KMS-11 (cell line): ENCODE results near the gene SUPT3H.
A peak's percentile ranks its signal among the peaks of the same experiment; 100 is the strongest.

ENCODE experiments used
- H2AFZ ChIP-seq: fragments of 200-600 bp; sonication (generic); 2 replicates; pipeline ENCODE4 v1.6.1; 2016; ENCODE audit warnings: antibody characterized with exemption, mixed run types, low read depth
- H3K27ac ChIP-seq: fragments of 200-600 bp; sonication (generic); 2 replicates; pipeline ENCODE4 v1.6.1; 2016; ENCODE audit warnings: mild to moderate bottlenecking, mixed run types
- H3K27me3 ChIP-seq: fragments of 200-600 bp; sonication (generic); 2 replicates; pipeline ENCODE4 v1.6.1; 2017; ENCODE audit warnings: mild to moderate bottlenecking, low read depth, mixed run types, moderate library complexity; ENCODE audit not compliant: insufficient read depth
- H3K36me3 ChIP-seq: fragments of 200-600 bp; sonication (generic); 2 replicates; pipeline ENCODE4 v1.6.1; 2017; ENCODE audit warnings: mild to moderate bottlenecking, mixed run types; ENCODE audit not compliant: insufficient read depth
- H3K4me1 ChIP-seq: fragments of 200-600 bp; sonication (generic); 2 replicates; pipeline ENCODE4 v1.6.1; 2016; ENCODE audit warnings: mild to moderate bottlenecking, low read depth, mixed run types; ENCODE audit not compliant: poor library complexity, severe bottlenecking
- H3K4me2 ChIP-seq: fragments of 200-600 bp; sonication (generic); 2 replicates; pipeline ENCODE4 v1.7.0; 2016; ENCODE audit warnings: mild to moderate bottlenecking, mixed run types
- H3K4me3 ChIP-seq: fragments of 200-600 bp; sonication (generic); IDR thresholded peaks from 2 replicates; pipeline ENCODE4 v1.6.1; 2017; ENCODE audit warnings: low read depth, low read length, mixed read lengths; ENCODE audit not compliant: insufficient read depth
- H3K79me2 ChIP-seq: fragments of 200-600 bp; sonication (generic); 2 replicates; pipeline ENCODE4 v1.6.1; 2016; ENCODE audit warnings: low read depth, mixed run types; ENCODE audit not compliant: insufficient read depth
- H3K9ac ChIP-seq: fragments of 200-600 bp; sonication (generic); 2 replicates; pipeline ENCODE4 v1.6.1; 2016; ENCODE audit warnings: mild to moderate bottlenecking, mixed run types
- H4K20me1 ChIP-seq: fragments of 200-600 bp; sonication (generic); 2 replicates; pipeline ENCODE4 v1.6.1; 2016; ENCODE audit warnings: mild to moderate bottlenecking, mixed run types; ENCODE audit not compliant: insufficient read depth
- TF ChIP-seq, protein P1 (sequence below): fragments of 200-600 bp; sonication (generic); conservative IDR thresholded peaks from 2 replicates; pipeline ENCODE4 v1.6.1; 2017; ENCODE audit warnings: low read depth, mild to moderate bottlenecking, antibody characterized with exemption, low read length, moderate library complexity, mixed read lengths

SUPT3H gene

DNA sequence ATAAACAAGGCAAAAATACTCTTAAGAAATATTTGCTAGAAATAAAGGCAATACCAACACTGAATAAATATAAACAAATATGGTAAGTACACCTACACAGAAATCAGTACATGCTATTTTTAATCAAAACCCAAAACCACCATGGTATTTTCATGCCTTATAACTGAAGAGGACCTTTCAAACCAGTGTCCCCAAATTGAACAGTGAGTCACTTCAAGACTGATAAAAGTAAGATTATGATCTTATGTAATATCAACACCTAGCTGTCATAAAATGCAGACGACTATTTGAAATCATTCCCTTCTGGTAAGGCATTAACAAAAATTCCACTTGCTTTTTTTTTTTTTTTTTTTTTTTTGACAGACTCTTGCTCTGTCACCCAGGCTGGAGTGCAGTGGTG, 206.4 kb downstream of the SUPT3H start:
- H4K20me1 ChIP-seq, result no peaks in the 10 kb centered on the region
- H2AFZ ChIP-seq, result no peak overlapping the region
- H3K4me1 ChIP-seq, result peaks cover 79% of the 10 kb centered on the region
- no peak overlapping the region for H3K9ac ChIP-seq
- no peak overlapping the region for H3K4me3 ChIP-seq
- H3K4me2 ChIP-seq, result peak overlapping the region; percentile 45
- peak overlapping the region; percentile 12 for H3K27ac ChIP-seq
- no peaks in the 10 kb centered on the region for H3K79me2 ChIP-seq
- no peaks in the 10 kb centered on the region for H3K36me3 ChIP-seq
- TF ChIP-seq, protein P1, sequence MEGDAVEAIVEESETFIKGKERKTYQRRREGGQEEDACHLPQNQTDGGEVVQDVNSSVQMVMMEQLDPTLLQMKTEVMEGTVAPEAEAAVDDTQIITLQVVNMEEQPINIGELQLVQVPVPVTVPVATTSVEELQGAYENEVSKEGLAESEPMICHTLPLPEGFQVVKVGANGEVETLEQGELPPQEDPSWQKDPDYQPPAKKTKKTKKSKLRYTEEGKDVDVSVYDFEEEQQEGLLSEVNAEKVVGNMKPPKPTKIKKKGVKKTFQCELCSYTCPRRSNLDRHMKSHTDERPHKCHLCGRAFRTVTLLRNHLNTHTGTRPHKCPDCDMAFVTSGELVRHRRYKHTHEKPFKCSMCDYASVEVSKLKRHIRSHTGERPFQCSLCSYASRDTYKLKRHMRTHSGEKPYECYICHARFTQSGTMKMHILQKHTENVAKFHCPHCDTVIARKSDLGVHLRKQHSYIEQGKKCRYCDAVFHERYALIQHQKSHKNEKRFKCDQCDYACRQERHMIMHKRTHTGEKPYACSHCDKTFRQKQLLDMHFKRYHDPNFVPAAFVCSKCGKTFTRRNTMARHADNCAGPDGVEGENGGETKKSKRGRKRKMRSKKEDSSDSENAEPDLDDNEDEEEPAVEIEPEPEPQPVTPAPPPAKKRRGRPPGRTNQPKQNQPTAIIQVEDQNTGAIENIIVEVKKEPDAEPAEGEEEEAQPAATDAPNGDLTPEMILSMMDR, result no peak
- H3K27me3 ChIP-seq, result no peaks in the 10 kb centered on the region

DNA sequence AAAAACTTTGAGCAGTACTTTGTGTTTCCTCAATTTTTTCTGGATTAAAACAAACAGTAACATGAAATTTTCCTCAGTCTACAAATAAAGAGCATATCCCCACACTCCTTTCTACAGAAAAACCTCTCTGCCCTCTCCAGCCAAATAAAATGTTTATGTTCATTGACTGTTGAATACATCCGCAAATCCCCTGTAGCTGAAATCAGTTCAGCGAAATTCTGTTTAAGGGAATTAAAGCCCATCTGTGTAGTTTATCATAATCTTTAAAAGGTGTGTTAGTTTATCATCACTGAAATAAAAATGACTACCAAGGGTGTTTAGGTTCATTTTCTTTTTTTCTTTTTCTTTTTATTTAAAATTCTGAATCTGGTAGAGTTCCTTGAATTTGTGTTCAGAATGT, 207.4 kb downstream of the SUPT3H start:
- Histone ChIP-seq H3K4me3 (no peak overlapping the region), H3K27ac (no peak overlapping the region), H3K79me2 (no peaks in the 10 kb centered on the region), H2AFZ (no peak overlapping the region), H3K4me2 (peak overlapping the region; percentile 45; the same call in 1 of the 2 replicates), H3K9ac (no peak overlapping the region), H3K4me1 (peaks cover 81% of the 10 kb centered on the region), H3K36me3 (no peaks in the 10 kb centered on the region), H4K20me1 (no peaks in the 10 kb centered on the region), H3K27me3 (no peaks in the 10 kb centered on the region)
- TF ChIP-seq, protein P1, result no peak

- H3K27ac ChIP-seq, result no peak overlapping the region
- H4K20me1 ChIP-seq, result no peaks in the 10 kb centered on the region
- no peak overlapping the region; the same call in 1 of the 2 replicates for H3K4me2 ChIP-seq
- H3K27me3 ChIP-seq, result no peaks in the 10 kb centered on the region
- no peak overlapping the region for H3K4me3 ChIP-seq
- H3K36me3 ChIP-seq, result no peaks in the 10 kb centered on the region
- TF ChIP-seq, protein P1, result no peak
- H3K79me2 ChIP-seq, result no peaks in the 10 kb centered on the region
- H3K9ac ChIP-seq, result no peak overlapping the region
- H3K4me1 ChIP-seq, result peaks cover 81% of the 10 kb centered on the region
- no peak overlapping the region for H2AFZ ChIP-seq
Measured at GRCh38 chr6:45169815-45170214, 207.9 kb downstream of the SUPT3H start.

- Histone ChIP-seq H3K4me3 (no peak overlapping the region), H3K79me2 (no peaks in the 10 kb centered on the region), H3K4me1 (peaks cover 80% of the 10 kb centered on the region), H4K20me1 (no peaks in the 10 kb centered on the region), H3K36me3 (no peaks in the 10 kb centered on the region), H3K9ac (peak overlapping the region; percentile 16; the same call in 1 of the 2 replicates), H3K4me2 (peak overlapping the region; percentile 68), H3K27ac (peak overlapping the region; percentile 65), H3K27me3 (no peaks in the 10 kb centered on the region), H2AFZ (no peak overlapping the region)
- TF ChIP-seq, protein P1, result no peak
Measured at GRCh38 chr6:45163952-45164766, 213.6 kb downstream of the SUPT3H start.
